Activated CD8-positive, alpha-beta memory T cell treated with anti-CD3 and anti-CD28 coated beads, Interleukin-2, amount 50 U/mL, for 4 hours (primary cell): ENCODE data around the gene CD83.

ENCODE experiments used
- DNase-seq: peaks from one replicate; pipeline ENCODE4 v3.0.0-alpha.2; 2020

The CD83 gene

GRCh38 chr6:14092316-14092715, 25.3 kb upstream of the CD83 start:
- DNase-seq, result no peak

- DNase-seq, result no peak
Measured at GRCh38 chr6:14092838-14093789, 24.5 kb upstream of the CD83 start.

GRCh38 chr6:14094721-14095120, 22.9 kb upstream of the CD83 start:
- no peak for DNase-seq

- DNase-seq, result no peak
Measured at GRCh38 chr6:14095437-14095836, 22.1 kb upstream of the CD83 start.

GRCh38 chr6:14100138-14100537, 17.4 kb upstream of the CD83 start:
- no peak for DNase-seq

GRCh38 chr6:14100966-14101365, 16.6 kb upstream of the CD83 start:
- no peak for DNase-seq

GRCh38 chr6:14102383-14102782, 15.2 kb upstream of the CD83 start:
- no peak for DNase-seq

GRCh38 chr6:14105547-14105946, 12.0 kb upstream of the CD83 start:
- DNase-seq, result no peak

GRCh38 chr6:14107000-14107399, 10.6 kb upstream of the CD83 start:
- DNase-seq, result no peak

GRCh38 chr6:14107711-14108494, 9.7 kb upstream of the CD83 start:
- DNase-seq, result no peak

- DNase-seq, result no peak
Measured at GRCh38 chr6:14108571-14109410, 8.8 kb upstream of the CD83 start.

- DNase-seq, result no peak
Measured at GRCh38 chr6:14109411-14109826, 8.2 kb upstream of the CD83 start.

- DNase-seq, result no peak
Measured at GRCh38 chr6:14110001-14110818, 7.4 kb upstream of the CD83 start.

- DNase-seq, result no peak
Measured at GRCh38 chr6:14113976-14114375, 3.6 kb upstream of the CD83 start.

GRCh38 chr6:14118091-14118439, 493 bp downstream of the CD83 start:
- DNase-seq, result no peak

- DNase-seq, result no peak
Measured at GRCh38 chr6:14118446-14118845, 874 bp downstream of the CD83 start.

GRCh38 chr6:14119784-14120183, 2.2 kb downstream of the CD83 start:
- DNase-seq, result no peak

- no peak for DNase-seq
Measured at GRCh38 chr6:14120546-14120945, 3.0 kb downstream of the CD83 start.

GRCh38 chr6:14121936-14122344, 4.4 kb downstream of the CD83 start:
- no peak for DNase-seq

- DNase-seq, result no peak
Measured at GRCh38 chr6:14123386-14124111, 6.0 kb downstream of the CD83 start.

- DNase-seq, result no peak
Measured at GRCh38 chr6:14125346-14125745, 7.8 kb downstream of the CD83 start.

GRCh38 chr6:14126191-14126590, 8.6 kb downstream of the CD83 start:
- no peak for DNase-seq
